H9 (cell line): ENCODE measurements around the gene SYNGR1. TPM values are rescaled to one million over a fixed set of nuclear protein-coding genes. Genes with fewer than 3 reads are reported as not detected.

ENCODE experiments used
- DNase-seq: peaks from one replicate; pipeline ENCODE4 v3.0.0-alpha.2; 2017
- H2AFZ ChIP-seq: one replicate; pipeline ENCODE4 v1.6.1; 2013; ENCODE audit warnings: mild to moderate bottlenecking, low read length, control low read depth, moderate library complexity
- H2AK5ac ChIP-seq: 2 replicates; pipeline ENCODE4 v1.6.1; 2013; ENCODE audit warnings: low read length, control low read depth, mixed read lengths; ENCODE audit not compliant: insufficient read length
- H2BK120ac ChIP-seq: one replicate; pipeline ENCODE4 v1.6.1; 2013; ENCODE audit warnings: low read depth, mild to moderate bottlenecking, low read length, control low read depth, inconsistent platforms; ENCODE audit not compliant: poor library complexity, severe bottlenecking
- H2BK12ac ChIP-seq: 2 replicates; pipeline ENCODE4 v1.6.1; 2013; ENCODE audit warnings: low read length, control low read depth, mixed read lengths, low read depth; ENCODE audit not compliant: insufficient read length
- H2BK15ac ChIP-seq: 2 replicates; pipeline ENCODE4 v1.6.1; 2013; ENCODE audit warnings: low read depth, low read length, control low read depth
- H2BK20ac ChIP-seq: one replicate; pipeline ENCODE4 v1.6.1; 2013; ENCODE audit warnings: low read depth, mild to moderate bottlenecking, low read length, control low read depth, inconsistent platforms; ENCODE audit not compliant: poor library complexity, severe bottlenecking
- H2BK5ac ChIP-seq: 2 replicates; pipeline ENCODE4 v1.6.1; 2013; ENCODE audit warnings: low read length, control low read depth, mixed read lengths; ENCODE audit not compliant: insufficient read length
- H3K14ac ChIP-seq: 2 replicates; pipeline ENCODE4 v1.6.1; 2013; ENCODE audit warnings: low read length, control low read depth; ENCODE audit not compliant: insufficient read depth
- H3K18ac ChIP-seq: 2 replicates; pipeline ENCODE4 v1.6.1; 2013; ENCODE audit warnings: low read depth, mild to moderate bottlenecking, mixed read lengths, low read length, control low read depth; ENCODE audit not compliant: insufficient read length
- H3K23ac ChIP-seq: 2 replicates; pipeline ENCODE4 v1.6.1; 2013; ENCODE audit warnings: low read length, control low read depth, mixed read lengths, low read depth; ENCODE audit not compliant: insufficient read length
- H3K23me2 ChIP-seq: 2 replicates; pipeline ENCODE4 v1.6.1; 2013; ENCODE audit warnings: low read depth, mild to moderate bottlenecking, mixed read lengths, low read length, control low read depth; ENCODE audit not compliant: insufficient read length, poor library complexity, severe bottlenecking
- H3K27ac ChIP-seq: 2 replicates; pipeline ENCODE4 v1.5.1; 2013; ENCODE audit warnings: low read length, control low read depth, mixed read lengths, low read depth; ENCODE audit not compliant: insufficient read length
- H3K27me3 ChIP-seq: 2 replicates; pipeline ENCODE4 v1.6.1; 2013; ENCODE audit warnings: low read length, control low read depth, inconsistent platforms; ENCODE audit not compliant: insufficient read depth
- H3K4ac ChIP-seq: 2 replicates; pipeline ENCODE4 v1.6.1; 2013; ENCODE audit warnings: low read depth, mild to moderate bottlenecking, control low read depth, inconsistent platforms, low read length, moderate library complexity
- H3K4me1 ChIP-seq: 2 replicates; pipeline ENCODE4 v1.6.1; 2013; ENCODE audit warnings: low read length, control low read depth, inconsistent platforms; ENCODE audit not compliant: insufficient read depth
- H3K4me2 ChIP-seq: 2 replicates; pipeline ENCODE4 v1.6.1; 2013; ENCODE audit warnings: low read length, control low read depth, mixed read lengths; ENCODE audit not compliant: insufficient read length, insufficient read depth
- H3K56ac ChIP-seq: 2 replicates; pipeline ENCODE4 v1.6.1; 2013; ENCODE audit warnings: low read depth, mild to moderate bottlenecking, mixed read lengths, low read length, control low read depth; ENCODE audit not compliant: insufficient read length
- H3K79me1 ChIP-seq: 2 replicates; pipeline ENCODE4 v1.6.1; 2013; ENCODE audit warnings: low read depth, mild to moderate bottlenecking, moderate library complexity, low read length, control low read depth, inconsistent platforms; ENCODE audit not compliant: insufficient read depth, poor library complexity, severe bottlenecking
- H3K79me2 ChIP-seq: 2 replicates; pipeline ENCODE4 v1.6.1; 2013; ENCODE audit warnings: low read length, control low read depth, inconsistent platforms; ENCODE audit not compliant: insufficient read depth
- H3K9ac ChIP-seq: 2 replicates; pipeline ENCODE4 v1.6.1; 2013; ENCODE audit warnings: low read length, control low read depth, mixed read lengths; ENCODE audit not compliant: insufficient read length; ENCODE audit errors: extremely low read depth
- H3K9me3 ChIP-seq: one replicate; pipeline ENCODE4 v1.6.1; 2013; ENCODE audit warnings: low read depth, low read length, inconsistent platforms; ENCODE audit not compliant: control insufficient read depth
- H3T11ph ChIP-seq: one replicate; pipeline ENCODE4 v1.6.1; 2013; ENCODE audit warnings: mild to moderate bottlenecking, low read length, control low read depth, inconsistent platforms
- H4K20me1 ChIP-seq: one replicate; pipeline ENCODE4 v1.6.1; 2013; ENCODE audit not compliant: control insufficient read depth, insufficient read length, insufficient read depth
- H4K5ac ChIP-seq: 2 replicates; pipeline ENCODE4 v1.6.1; 2013; ENCODE audit warnings: low read depth, mild to moderate bottlenecking, mixed read lengths, low read length, control low read depth; ENCODE audit not compliant: insufficient read length
- H4K8ac ChIP-seq: replicated peaks from 2 replicates; pipeline ENCODE4 v1.6.1; 2013; ENCODE audit warnings: low read length, control low read depth, mixed read lengths, low read depth; ENCODE audit not compliant: insufficient read length
- H4K91ac ChIP-seq: 2 replicates; pipeline ENCODE4 v1.6.1; 2013; ENCODE audit warnings: low read depth, mild to moderate bottlenecking, moderate library complexity, mixed read lengths, low read length, control low read depth; ENCODE audit not compliant: insufficient read length
- H3K27ac Mint-ChIP-seq, 3 experiments: 2 replicates in 2 of 3; 3 replicates in 1 of 3; pipeline ENCODE4 v1.8.0; 2020 to 2021; ENCODE audit warnings: mixed read lengths in 3 of 3, mild to moderate bottlenecking in 1 of 3, moderate library complexity in 1 of 3
- H3K27me3 Mint-ChIP-seq: 2 replicates; pipeline ENCODE4 v1.8.0; 2021; ENCODE audit warnings: low read depth, mild to moderate bottlenecking, moderate library complexity, mixed read lengths
- H3K36me3 Mint-ChIP-seq, 3 experiments: 2 replicates in 2 of 3; 3 replicates in 1 of 3; pipeline ENCODE4 v1.8.0; 2020 to 2021; ENCODE audit warnings: low read depth in 3 of 3, mixed read lengths in 3 of 3; ENCODE audit not compliant: insufficient read depth in 1 of 3
- H3K4me1 Mint-ChIP-seq, 2 experiments: 2 replicates each; pipeline ENCODE4 v1.8.0; 2020; ENCODE audit warnings: mixed read lengths in 2 of 2
- H3K4me3 Mint-ChIP-seq, 2 experiments: 2 replicates in 1 of 2; 3 replicates in 1 of 2; pipeline ENCODE4 v1.8.0; 2020 to 2021; ENCODE audit warnings: mild to moderate bottlenecking in 2 of 2, mixed read lengths in 2 of 2, moderate library complexity in 1 of 2
- H3K9me3 Mint-ChIP-seq, 2 experiments: 2 replicates in 1 of 2; 3 replicates in 1 of 2; pipeline ENCODE4 v1.8.0; 2020; ENCODE audit warnings: mild to moderate bottlenecking in 2 of 2, mixed read lengths in 2 of 2, moderate library complexity in 1 of 2
- CTCF ChIP-seq: fragments of 200-600 bp; sonication (generic); conservative IDR thresholded peaks from 3 replicates; pipeline ENCODE4 v1.8.0; 2021; ENCODE audit warnings: antibody characterized with exemption, mild to moderate bottlenecking
- WGBS: extraction: QIAGEN DNeasy Blood & Tissue Kit; methylation state at CpG from one replicate; pipeline ENCODE4 v1.1.7; 2013; ENCODE audit warnings: missing lambda C conversion rate, low lambda C conversion rate, mixed read lengths; ENCODE audit not compliant: insufficient read length; ENCODE audit errors: extremely low coverage; 5-methylcytosine and 5-hydroxymethylcytosine counted together
- total RNA-seq: library from RNA; stranded (reverse); gene quantifications from 2 replicates; pipeline ENCODE4 v1.2.1, GENCODE V29; 2021

Gene SYNGR1
- total RNA-seq, 1 experiment from 2014 or later: 13.2 TPM

DNA sequence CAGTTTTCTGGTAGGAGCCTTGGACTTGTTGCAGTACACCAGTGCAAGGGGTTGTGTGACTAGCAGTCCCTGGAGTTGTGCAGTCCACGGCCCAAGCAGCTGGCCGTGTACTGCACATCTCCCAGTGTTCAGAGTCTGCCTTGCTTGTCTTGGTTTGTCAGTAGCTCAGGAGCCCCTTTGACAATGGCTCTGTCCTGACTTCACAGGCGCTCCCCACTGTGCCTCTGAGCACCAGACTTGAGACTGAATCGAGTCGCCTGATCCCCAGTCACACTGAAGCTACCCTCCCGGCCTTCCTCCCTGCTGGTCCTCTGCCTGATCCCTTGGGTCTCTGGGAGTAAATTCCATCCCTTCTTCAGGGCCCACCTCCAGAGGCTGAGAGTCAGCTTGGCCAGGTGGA, 19.4 kb downstream of the SYNGR1 start:
- no peak overlapping the region for H2BK15ac ChIP-seq
- no peak overlapping the region for H4K91ac ChIP-seq
- H4K8ac ChIP-seq: no peak overlapping the region
- H3K9ac ChIP-seq: no peak overlapping the region
- no peak overlapping the region for H2BK5ac ChIP-seq
- H3K4me1 ChIP-seq: no peaks in the 10 kb centered on the region
- H3K23ac ChIP-seq: no peak overlapping the region
- H2AK5ac ChIP-seq: no peak overlapping the region
- Mint-ChIP-seq H3K4me1 (peaks cover 9 to 27% of the 10 kb centered on the region in 2 experiments), H3K27ac (peak overlapping the region in 1 of 3 experiments; percentile 52; a peak in 1 of 7 replicates), H3K36me3 (peaks cover 0 to 4% (median 3%) of the 10 kb centered on the region in 3 experiments; a peak in 2 of 7 replicates), H3K9me3 (peaks cover 2 to 6% of the 10 kb centered on the region in 2 experiments; a peak in 4 of 5 replicates), H3K27me3 (peaks cover 2% of the 10 kb centered on the region), H3K4me3 (no peak overlapping the region)
- no peaks in the 10 kb centered on the region for H3K27me3 ChIP-seq
- H3K79me1 ChIP-seq: no peaks in the 10 kb centered on the region
- no peaks in the 10 kb centered on the region for H3K23me2 ChIP-seq
- no peak for TF ChIP-seq CTCF
- DNase-seq: no peak
- no peak overlapping the region for H3K27ac ChIP-seq
- H3K4me2 ChIP-seq: no peak overlapping the region
- H3K14ac ChIP-seq: no peak overlapping the region
- H3K79me2 ChIP-seq: no peaks in the 10 kb centered on the region
- H3T11ph ChIP-seq: no peak overlapping the region
- H4K5ac ChIP-seq: no peak overlapping the region
- H3K56ac ChIP-seq: no peak overlapping the region
- no peak overlapping the region for H2BK20ac ChIP-seq
- WGBS: no CpG with 5 or more reads among the region's 6 CpGs
- H2AFZ ChIP-seq: no peak overlapping the region
- no peak overlapping the region for H2BK12ac ChIP-seq
- no peaks in the 10 kb centered on the region for H4K20me1 ChIP-seq
- no peaks in the 10 kb centered on the region for H3K9me3 ChIP-seq
- H2BK120ac ChIP-seq: no peak overlapping the region
- H3K4ac ChIP-seq: no peak overlapping the region
- no peak overlapping the region for H3K18ac ChIP-seq
